Measurements from ENCODE around the gene ITPRIP. TPM values are rescaled to one million over a fixed set of nuclear protein-coding genes. Genes with fewer than 3 reads are reported as not detected.
A peak's percentile ranks its signal among the peaks of the same experiment; 100 is the strongest.

The ITPRIP gene
- total and polyA plus RNA-seq, 4 donors, result 4.3 to 51.4 (median 18.9) TPM

DNA sequence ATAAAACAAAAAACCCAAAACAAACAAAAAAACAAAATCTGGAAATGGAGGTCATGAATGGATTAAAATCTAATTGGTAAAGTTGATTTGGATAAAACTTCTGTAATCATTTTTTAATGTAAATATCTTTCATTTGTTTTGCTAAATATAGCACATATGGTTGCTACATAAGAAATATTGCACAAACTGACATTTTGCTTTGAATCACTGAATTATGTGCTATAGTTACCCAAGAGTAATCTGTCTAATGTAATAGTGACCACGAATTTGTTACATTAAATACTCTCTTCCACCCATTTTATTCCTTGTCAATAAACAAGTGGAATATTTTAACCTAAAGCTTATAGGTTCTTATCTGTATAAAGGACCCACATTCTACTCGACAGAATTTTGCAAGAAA, 21.5 kb upstream of the ITPRIP start:
- ATAC-seq (ENCODE audit: low FRiP score), result no peak
- intact Hi-C loops (cut with DNase I), result no loop called here

DNA sequence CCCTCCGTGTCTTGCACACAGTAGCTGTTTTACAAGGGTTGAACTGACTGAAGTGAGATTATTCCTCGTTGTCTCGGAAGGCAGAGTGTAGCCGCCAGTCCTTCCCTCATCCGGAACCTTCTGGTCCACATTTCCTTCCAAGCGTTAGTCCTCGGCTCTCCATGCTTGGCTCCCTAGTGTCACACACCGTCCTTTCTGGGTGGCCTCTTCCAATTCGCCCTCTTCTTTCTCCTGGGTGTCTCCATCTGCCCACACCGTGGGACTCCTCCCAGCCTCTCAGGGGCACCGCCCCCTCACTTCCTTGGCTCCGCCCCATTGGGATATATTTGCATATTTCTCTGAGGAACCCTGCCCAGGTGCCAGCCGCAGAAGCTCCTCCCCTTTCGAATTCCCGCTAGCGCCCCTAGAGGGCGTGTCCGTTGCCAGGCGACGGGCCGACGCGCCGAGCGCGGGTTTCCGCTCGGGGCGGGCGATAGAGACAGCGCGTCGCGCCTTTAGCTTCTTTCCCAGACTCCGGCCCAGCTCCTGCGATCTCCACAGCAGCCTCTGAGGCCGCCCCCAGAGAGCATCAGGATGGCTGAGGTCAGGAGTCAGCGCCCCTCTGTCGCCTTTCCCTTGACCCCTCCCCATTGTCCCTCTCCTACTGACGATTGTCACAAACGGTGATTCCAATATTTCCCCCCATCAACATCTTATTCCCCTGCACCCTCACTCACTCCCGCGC, 15.2 kb upstream of the ITPRIP start, which contains the start of gene CFAP58:
Gene CFAP58, plus strand, starts transcription at position 509 of the 724 bp plus-strand sequence. Its CDS starts 65 bp downstream, at position 574.
- H3K4me1 ChIP-seq (ENCODE audit: control insufficient read depth in 1 of 2, insufficient read depth in 2 of 2, low read length in 2 of 2), result no peaks in the 10 kb centered on the region
- intact Hi-C loops (cut with DNase I), result loop anchor here in 1 of 2 donors (1.0 kb wide), 1 partner anchor 62 kb away; no protein-coding TSS in a partner anchor
- H3K9me3 ChIP-seq (ENCODE audit: control insufficient read depth, low read length), result no peaks in the 10 kb centered on the region
- peak within 1 kb of the TSS in 1 of 2 donors; percentile 44 for H3K4me3 ChIP-seq (ENCODE audit: low read length in 2 of 2)
- 2 to 3% methylated on average over 43 of the region's 43 CpGs for WGBS, 2 donors
- no peaks in the 10 kb centered on the region for H3K27me3 ChIP-seq (ENCODE audit: control insufficient read depth in 1 of 2, insufficient read depth in 2 of 2, low read length in 1 of 2)
- H3K27ac ChIP-seq (ENCODE audit: low read depth in 1 of 2, low read length in 2 of 2), result no peak within 1 kb of the TSS
- no peaks in the 10 kb centered on the region for H3K36me3 ChIP-seq (ENCODE audit: control insufficient read depth in 1 of 2, insufficient read depth in 2 of 2, low read length in 1 of 2)
- ATAC-seq (ENCODE audit: low FRiP score), result peak; percentile 93
- peak; percentile 96 to 97 for DNase-seq

More for the DNA sequence above, 21.5 kb upstream of the ITPRIP start:
- WGBS, 2 donors, result 61 to 66% methylated on average over 2 of the region's 2 CpGs
- no peak overlapping the region for H3K4me3 ChIP-seq (ENCODE audit: low read length in 2 of 2)
- H3K9me3 ChIP-seq (ENCODE audit: control insufficient read depth, low read length), result peaks cover 2% of the 10 kb centered on the region
- no peaks in the 10 kb centered on the region for H3K27me3 ChIP-seq (ENCODE audit: control insufficient read depth in 1 of 2, insufficient read depth in 2 of 2, low read length in 1 of 2)
- no peak overlapping the region for H3K27ac ChIP-seq (ENCODE audit: low read depth in 1 of 2, low read length in 2 of 2)
- no peaks in the 10 kb centered on the region for H3K4me1 ChIP-seq (ENCODE audit: control insufficient read depth in 1 of 2, insufficient read depth in 2 of 2, low read length in 2 of 2)
- no peaks in the 10 kb centered on the region for H3K36me3 ChIP-seq (ENCODE audit: control insufficient read depth in 1 of 2, insufficient read depth in 2 of 2, low read length in 1 of 2)
- DNase-seq, result no peak

DNA sequence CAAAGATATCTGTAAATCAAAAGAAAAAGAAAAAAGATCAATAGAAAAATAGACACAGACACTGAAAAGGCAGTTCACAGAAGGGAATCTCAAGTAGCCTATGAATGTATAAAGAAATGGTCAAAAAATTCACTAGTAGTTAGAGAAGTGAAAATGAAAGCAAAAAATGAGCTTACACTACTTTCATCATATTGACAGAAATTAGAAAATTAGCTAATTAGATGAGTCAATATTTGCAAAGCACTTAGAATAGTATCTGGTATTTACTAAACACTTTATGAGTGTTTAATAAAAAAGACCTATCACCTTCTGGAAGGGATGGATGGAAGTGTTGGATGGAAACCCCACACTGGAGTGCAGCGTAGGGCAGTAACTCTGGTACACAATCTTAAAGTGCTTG, 13.7 kb upstream of the ITPRIP start:
- Histone ChIP-seq H3K27ac (ENCODE audit: low read depth in 1 of 2, low read length in 2 of 2) (no peak overlapping the region), H3K27me3 (ENCODE audit: control insufficient read depth in 1 of 2, insufficient read depth in 2 of 2, low read length in 1 of 2) (no peaks in the 10 kb centered on the region), H3K4me3 (ENCODE audit: low read length in 2 of 2) (no peak overlapping the region), H3K36me3 (ENCODE audit: control insufficient read depth in 1 of 2, insufficient read depth in 2 of 2, low read length in 1 of 2) (no peaks in the 10 kb centered on the region), H3K9me3 (ENCODE audit: control insufficient read depth, low read length) (no peaks in the 10 kb centered on the region), H3K4me1 (ENCODE audit: control insufficient read depth in 1 of 2, insufficient read depth in 2 of 2, low read length in 2 of 2) (no peaks in the 10 kb centered on the region)
- intact Hi-C loops (cut with DNase I), result no loop called here
- WGBS, 2 donors, result 70 to 89% methylated on average over 1 of the region's 1 CpG
- DNase-seq (no peak), ATAC-seq (ENCODE audit: low FRiP score) (no peak)

DNA sequence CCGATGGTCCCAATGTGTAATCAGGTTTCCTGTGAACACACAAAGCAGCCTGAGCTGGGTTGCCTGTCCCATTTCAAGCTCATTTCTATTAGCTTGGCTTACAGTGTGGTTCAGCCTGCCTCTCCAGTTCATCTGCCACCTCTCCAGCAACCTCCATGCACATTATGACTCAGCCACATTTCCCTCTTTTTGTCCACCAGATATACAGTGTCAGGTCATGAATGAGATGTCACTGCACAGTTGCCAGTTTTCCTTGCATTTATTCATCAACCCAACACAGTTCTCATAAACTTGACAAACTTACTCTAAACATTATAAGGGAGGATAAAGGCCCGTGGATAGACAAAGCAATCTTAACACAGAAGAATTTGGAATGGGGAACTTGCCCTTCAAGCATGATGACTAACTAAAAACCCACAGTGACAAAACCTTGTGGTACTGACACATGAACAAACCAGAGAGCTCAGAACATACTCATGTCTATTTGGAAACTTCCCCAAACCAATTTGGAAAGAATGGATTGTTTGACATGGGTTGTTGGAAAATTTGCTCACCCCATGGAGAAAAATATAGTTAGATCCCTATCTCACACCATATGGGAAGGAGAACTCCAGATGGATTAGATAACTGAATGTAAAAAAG, 12.9 kb upstream of the ITPRIP start:
- DNase-seq, result no peak
- Histone ChIP-seq H3K4me3 (ENCODE audit: low read length in 2 of 2) (no peak overlapping the region), H3K27ac (ENCODE audit: low read depth in 1 of 2, low read length in 2 of 2) (no peak overlapping the region), H3K27me3 (ENCODE audit: control insufficient read depth in 1 of 2, insufficient read depth in 2 of 2, low read length in 1 of 2) (no peaks in the 10 kb centered on the region), H3K36me3 (ENCODE audit: control insufficient read depth in 1 of 2, insufficient read depth in 2 of 2, low read length in 1 of 2) (no peaks in the 10 kb centered on the region), H3K4me1 (ENCODE audit: control insufficient read depth in 1 of 2, insufficient read depth in 2 of 2, low read length in 2 of 2) (no peaks in the 10 kb centered on the region), H3K9me3 (ENCODE audit: control insufficient read depth, low read length) (no peaks in the 10 kb centered on the region)
- intact Hi-C loops (cut with DNase I), result no loop called here
- no peak for ATAC-seq (ENCODE audit: low FRiP score)
- WGBS, 2 donors, result 67 to 77% methylated on average over 2 of the region's 2 CpGs

DNA sequence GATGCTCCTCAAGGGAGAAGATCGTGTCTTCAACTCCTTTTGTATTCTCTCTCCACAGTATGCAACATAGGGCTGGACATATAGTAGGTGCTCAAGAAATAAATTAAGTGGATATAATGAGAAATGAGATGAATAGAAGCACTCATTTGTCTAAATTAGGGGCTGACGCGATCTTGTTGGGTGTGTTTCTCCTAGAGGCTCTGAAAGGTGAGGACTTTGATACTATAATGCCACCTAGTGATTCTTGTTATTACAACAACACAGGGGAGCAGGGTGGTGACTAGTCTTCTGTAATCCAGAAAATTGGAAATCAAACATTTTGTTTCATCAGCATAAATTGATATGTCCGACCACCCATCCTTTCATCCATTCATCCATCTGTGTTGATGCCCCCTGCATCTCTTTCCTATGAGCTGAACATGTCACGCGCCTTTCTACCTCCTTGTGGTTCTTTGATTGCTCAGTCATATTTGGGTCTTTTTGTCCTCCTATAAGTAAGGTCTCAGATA, 11.9 kb upstream of the ITPRIP start:
- Histone ChIP-seq H3K4me1 (ENCODE audit: control insufficient read depth in 1 of 2, insufficient read depth in 2 of 2, low read length in 2 of 2) (no peaks in the 10 kb centered on the region), H3K27me3 (ENCODE audit: control insufficient read depth in 1 of 2, insufficient read depth in 2 of 2, low read length in 1 of 2) (no peaks in the 10 kb centered on the region), H3K36me3 (ENCODE audit: control insufficient read depth in 1 of 2, insufficient read depth in 2 of 2, low read length in 1 of 2) (no peaks in the 10 kb centered on the region), H3K9me3 (ENCODE audit: control insufficient read depth, low read length) (no peaks in the 10 kb centered on the region), H3K27ac (ENCODE audit: low read depth in 1 of 2, low read length in 2 of 2) (no peak overlapping the region), H3K4me3 (ENCODE audit: low read length in 2 of 2) (peak overlapping the region in 1 of 2 donors; percentile 21)
- intact Hi-C loops (cut with DNase I), result loop anchor here (1.0 kb wide), 2 partner anchors 45 to 59 kb away; no protein-coding TSS in a partner anchor
- peak; percentile 71 for ATAC-seq (ENCODE audit: low FRiP score)
- 22 to 26% methylated on average over 6 of the region's 6 CpGs for WGBS, 2 donors
- no peak for DNase-seq

DNA sequence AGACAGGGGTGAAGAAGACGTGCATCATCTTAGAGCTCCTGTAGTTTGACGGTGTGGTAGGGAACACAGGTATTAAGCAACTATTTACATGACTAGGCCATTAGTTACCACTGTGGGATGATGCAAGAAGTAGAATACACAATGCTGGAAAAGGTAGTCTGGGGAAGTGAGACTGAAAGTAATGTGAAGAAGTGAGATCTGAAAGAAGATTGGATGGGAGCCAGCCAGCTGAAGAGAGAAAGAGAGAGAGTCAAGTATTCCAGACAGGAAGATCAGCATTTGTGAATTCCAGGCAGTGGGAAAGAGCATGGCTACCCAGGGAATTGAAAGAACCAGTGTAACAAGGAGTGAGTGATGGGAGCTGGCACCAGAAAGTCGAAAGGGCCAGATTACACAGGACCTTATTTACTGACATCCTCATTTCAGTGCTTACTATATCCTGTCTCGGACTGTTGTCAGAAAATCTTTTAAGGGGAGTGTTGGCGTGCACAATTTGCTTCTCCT, 11.4 kb upstream of the ITPRIP start:
- H3K27ac ChIP-seq (ENCODE audit: low read depth in 1 of 2, low read length in 2 of 2), result peak overlapping the region in 1 of 2 donors; percentile 29
- WGBS, 2 donors, result 34 to 39% methylated on average over 5 of the region's 5 CpGs
- ATAC-seq (ENCODE audit: low FRiP score), result no peak
- H3K4me3 ChIP-seq (ENCODE audit: low read length in 2 of 2), result peak overlapping the region in 1 of 2 donors; percentile 21
- no peaks in the 10 kb centered on the region for H3K36me3 ChIP-seq (ENCODE audit: control insufficient read depth in 1 of 2, insufficient read depth in 2 of 2, low read length in 1 of 2)
- DNase-seq, result no peak
- no peaks in the 10 kb centered on the region for H3K4me1 ChIP-seq (ENCODE audit: control insufficient read depth in 1 of 2, insufficient read depth in 2 of 2, low read length in 2 of 2)
- intact Hi-C loops (cut with DNase I), result loop anchor here (1.0 kb wide), 2 partner anchors 44 to 58 kb away; no protein-coding TSS in a partner anchor
- H3K9me3 ChIP-seq (ENCODE audit: control insufficient read depth, low read length), result no peaks in the 10 kb centered on the region
- H3K27me3 ChIP-seq (ENCODE audit: control insufficient read depth in 1 of 2, insufficient read depth in 2 of 2, low read length in 1 of 2), result no peaks in the 10 kb centered on the region

DNA sequence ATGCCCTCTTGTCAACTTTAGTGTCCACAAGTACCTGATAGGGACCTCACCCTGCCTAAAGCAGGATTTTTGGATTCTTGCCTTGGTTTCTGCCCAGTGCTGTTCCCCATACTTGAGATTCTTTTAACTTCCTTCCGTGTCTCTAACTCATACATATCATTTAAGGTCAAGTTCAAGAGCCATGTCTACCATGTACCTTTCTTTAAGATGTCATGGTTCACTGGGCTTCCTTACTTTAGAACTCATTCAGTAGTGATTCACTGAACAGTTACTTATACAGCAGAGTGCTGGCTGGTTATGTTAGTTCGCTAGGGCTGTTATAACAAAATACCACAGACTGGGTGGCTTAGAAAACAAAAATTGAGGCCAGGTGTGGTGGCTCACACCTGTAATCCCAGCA, 10.3 kb upstream of the ITPRIP start:
- no peak for ATAC-seq (ENCODE audit: low FRiP score)

DNA sequence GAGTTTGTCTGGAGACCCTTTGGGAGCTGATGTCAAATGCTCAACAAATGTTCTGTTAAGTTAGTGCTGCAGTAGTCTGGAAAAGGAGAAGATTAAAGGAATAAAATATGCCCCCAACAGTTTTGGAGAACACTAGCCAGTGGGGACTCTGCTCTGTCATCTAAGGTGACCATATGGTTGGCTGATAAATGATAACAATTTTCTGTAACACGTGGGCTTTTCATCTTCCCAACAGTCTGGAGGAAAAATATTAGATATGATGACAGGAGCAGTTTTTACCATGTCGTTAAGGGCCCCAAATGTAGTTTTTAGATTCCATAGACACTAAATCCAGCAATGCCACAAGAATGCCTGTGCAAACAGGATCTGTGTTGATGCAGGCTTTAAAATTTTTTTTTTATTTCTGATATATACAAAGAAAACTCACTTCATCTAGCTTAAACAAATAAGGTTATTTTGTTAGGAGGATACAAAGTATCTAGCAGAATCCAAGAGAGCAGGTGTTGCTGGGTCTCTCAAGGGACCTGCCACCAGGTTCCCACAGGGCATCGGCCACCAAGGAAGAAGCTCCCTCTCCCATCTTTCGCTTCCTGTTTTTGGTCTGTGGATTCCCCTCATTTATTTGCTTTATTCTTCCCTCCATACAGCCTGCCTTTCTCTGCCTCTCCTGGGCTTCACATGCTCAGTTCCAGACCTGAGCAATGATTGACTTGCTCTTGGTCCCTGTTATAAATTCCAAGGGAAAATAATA, 9.2 kb upstream of the ITPRIP start:
- Histone ChIP-seq H3K4me1 (ENCODE audit: control insufficient read depth in 1 of 2, insufficient read depth in 2 of 2, low read length in 2 of 2) (no peaks in the 10 kb centered on the region), H3K4me3 (ENCODE audit: low read length in 2 of 2) (no peak overlapping the region), H3K9me3 (ENCODE audit: control insufficient read depth, low read length) (no peaks in the 10 kb centered on the region), H3K36me3 (ENCODE audit: control insufficient read depth in 1 of 2, insufficient read depth in 2 of 2, low read length in 1 of 2) (no peaks in the 10 kb centered on the region), H3K27me3 (ENCODE audit: control insufficient read depth in 1 of 2, insufficient read depth in 2 of 2, low read length in 1 of 2) (no peaks in the 10 kb centered on the region), H3K27ac (ENCODE audit: low read depth in 1 of 2, low read length in 2 of 2) (no peak overlapping the region)
- intact Hi-C loops (cut with DNase I), result no loop called here
- 76 to 80% methylated on average over 4 of the region's 4 CpGs for WGBS, 2 donors
- DNase-seq (no peak), ATAC-seq (ENCODE audit: low FRiP score) (no peak)

More for the DNA sequence above, 10.3 kb upstream of the ITPRIP start:
- Histone ChIP-seq H3K4me1 (ENCODE audit: control insufficient read depth in 1 of 2, insufficient read depth in 2 of 2, low read length in 2 of 2) (no peaks in the 10 kb centered on the region), H3K27ac (ENCODE audit: low read depth in 1 of 2, low read length in 2 of 2) (no peak overlapping the region), H3K4me3 (ENCODE audit: low read length in 2 of 2) (no peak overlapping the region), H3K9me3 (ENCODE audit: control insufficient read depth, low read length) (no peaks in the 10 kb centered on the region), H3K27me3 (ENCODE audit: control insufficient read depth in 1 of 2, insufficient read depth in 2 of 2, low read length in 1 of 2) (no peaks in the 10 kb centered on the region), H3K36me3 (ENCODE audit: control insufficient read depth in 1 of 2, insufficient read depth in 2 of 2, low read length in 1 of 2) (no peaks in the 10 kb centered on the region)
- 79 to 81% methylated on average over 2 of the region's 2 CpGs for WGBS, 2 donors
- intact Hi-C loops (cut with DNase I), result no loop called here
- DNase-seq, result no peak
